Peyer's patch (tissue), 4 donors: ENCODE results near the gene BCAR1.

ENCODE experiments used
- POLR2A ChIP-seq, 2 donors: fragments of 450-650 bp; IDR thresholded peaks; one replicate each; pipeline ENCODE4 v1.5.1; 2017; ENCODE audit warnings: antibody characterized with exemption in 2 of 2, mild to moderate bottlenecking in 2 of 2, moderate library complexity in 2 of 2
- TF ChIP-seq, protein P1 (sequence below), 6 experiments: fragments of 450-650 bp in 4 of 6; fragments of 200-600 bp in 2 of 6; sonication (generic) in 1 of 6; IDR thresholded peaks; one replicate each; pipeline ENCODE4 v1.5.1; 2017 to 2019; ENCODE audit warnings: antibody characterized with exemption in 6 of 6, mild to moderate bottlenecking in 3 of 6, moderate library complexity in 1 of 6

DNA sequence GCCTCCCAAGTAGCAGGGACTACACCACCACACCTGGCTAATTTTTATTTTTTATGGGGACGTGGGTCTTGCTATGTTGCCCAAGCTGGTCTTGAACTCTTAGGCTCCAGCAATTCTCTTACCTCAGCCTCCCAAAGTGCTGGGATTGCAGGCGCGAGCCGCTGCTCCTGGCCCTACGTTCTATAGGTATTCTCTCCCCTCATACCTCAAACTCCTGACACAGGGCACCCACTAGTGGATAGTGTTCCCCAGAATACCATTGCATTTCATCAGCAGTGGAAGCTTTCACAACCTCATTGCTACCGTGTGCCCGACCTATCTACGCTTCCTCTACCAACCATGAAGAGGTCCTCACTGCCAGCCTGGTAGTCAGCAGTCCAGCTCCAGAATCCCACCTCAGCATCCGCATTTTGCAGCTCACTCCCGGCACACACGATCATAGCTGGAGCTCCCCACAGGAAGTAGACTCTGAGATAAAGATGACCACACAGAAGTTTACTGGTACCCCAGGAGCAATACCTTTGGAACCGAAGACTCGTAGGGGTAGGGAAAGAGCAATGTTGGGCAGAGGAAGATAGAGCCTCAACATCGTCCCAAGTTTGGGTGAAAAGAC is 53.8 kb downstream of the BCAR1 start:
- TF ChIP-seq, protein P1, sequence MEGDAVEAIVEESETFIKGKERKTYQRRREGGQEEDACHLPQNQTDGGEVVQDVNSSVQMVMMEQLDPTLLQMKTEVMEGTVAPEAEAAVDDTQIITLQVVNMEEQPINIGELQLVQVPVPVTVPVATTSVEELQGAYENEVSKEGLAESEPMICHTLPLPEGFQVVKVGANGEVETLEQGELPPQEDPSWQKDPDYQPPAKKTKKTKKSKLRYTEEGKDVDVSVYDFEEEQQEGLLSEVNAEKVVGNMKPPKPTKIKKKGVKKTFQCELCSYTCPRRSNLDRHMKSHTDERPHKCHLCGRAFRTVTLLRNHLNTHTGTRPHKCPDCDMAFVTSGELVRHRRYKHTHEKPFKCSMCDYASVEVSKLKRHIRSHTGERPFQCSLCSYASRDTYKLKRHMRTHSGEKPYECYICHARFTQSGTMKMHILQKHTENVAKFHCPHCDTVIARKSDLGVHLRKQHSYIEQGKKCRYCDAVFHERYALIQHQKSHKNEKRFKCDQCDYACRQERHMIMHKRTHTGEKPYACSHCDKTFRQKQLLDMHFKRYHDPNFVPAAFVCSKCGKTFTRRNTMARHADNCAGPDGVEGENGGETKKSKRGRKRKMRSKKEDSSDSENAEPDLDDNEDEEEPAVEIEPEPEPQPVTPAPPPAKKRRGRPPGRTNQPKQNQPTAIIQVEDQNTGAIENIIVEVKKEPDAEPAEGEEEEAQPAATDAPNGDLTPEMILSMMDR (IDR thresholded peaks at IDR 0.05): no peak
- TF ChIP-seq POLR2A (IDR thresholded peaks at IDR 0.05): no peak
